Measurements from ENCODE around the gene NPC1L1.

The NPC1L1 gene

GRCh38 chr7:44541028-44541869 lies at the start of gene NPC1L1:
Gene NPC1L1, minus strand, starts transcription at chr7:44541330. Its CDS starts 71 bp downstream, at chr7:44541259.
- no peak for DNase-seq

- DNase-seq = no peak
Measured at GRCh38 chr7:44590910-44591309, 49.8 kb upstream of the NPC1L1 start.

GRCh38 chr7:44587843-44588711 lies 46.9 kb upstream of the NPC1L1 start:
- peak; percentile 52 for DNase-seq

GRCh38 chr7:44583146-44583865 lies 42.2 kb upstream of the NPC1L1 start:
- DNase-seq = no peak

- peak; percentile 98 for DNase-seq
Measured at GRCh38 chr7:44581879-44582603, 40.9 kb upstream of the NPC1L1 start, which contains the start of gene TMED4. Gene TMED4, minus strand, starts transcription at chr7:44582231. Its CDS starts 25 bp downstream, at chr7:44582206.

GRCh38 chr7:44580945-44581878 lies 40.1 kb upstream of the NPC1L1 start:
- no peak for DNase-seq

- no peak for DNase-seq
Measured at GRCh38 chr7:44576228-44576627, 35.1 kb upstream of the NPC1L1 start.

- DNase-seq = no peak
Measured at GRCh38 chr7:44575054-44575453, 33.9 kb upstream of the NPC1L1 start.

- DNase-seq = peak; percentile 49
Measured at GRCh38 chr7:44574287-44574872, 33.2 kb upstream of the NPC1L1 start.

GRCh38 chr7:44573464-44574286 lies 32.5 kb upstream of the NPC1L1 start, which contains the start of gene DDX56:
Gene DDX56, minus strand, starts transcription at chr7:44573908. Its CDS starts 13 bp downstream, at chr7:44573895.
- peak; percentile 90 for DNase-seq

GRCh38 chr7:44572771-44573170 lies 31.6 kb upstream of the NPC1L1 start:
- no peak for DNase-seq

- DNase-seq = no peak
Measured at GRCh38 chr7:44569959-44570358, 28.8 kb upstream of the NPC1L1 start.

- DNase-seq = no peak
Measured at GRCh38 chr7:44568771-44569560, 27.8 kb upstream of the NPC1L1 start.

- DNase-seq = no peak
Measured at GRCh38 chr7:44567884-44568283, 26.8 kb upstream of the NPC1L1 start.

GRCh38 chr7:44566680-44567079 lies 25.6 kb upstream of the NPC1L1 start:
- DNase-seq = no peak

- DNase-seq = no peak
Measured at GRCh38 chr7:44565795-44566559, 24.8 kb upstream of the NPC1L1 start.

- DNase-seq = no peak
Measured at GRCh38 chr7:44565097-44565794, 24.1 kb upstream of the NPC1L1 start.

All from NCI-H526 treated with DMSO at 0.1 percent for 48 hours (cell line).